ENCODE results near the gene STK32B. TPM values are rescaled to one million over a fixed set of nuclear protein-coding genes. Genes with fewer than 3 reads are reported as not detected.

STK32B gene
- total and polyA plus RNA-seq, 12 donors, result 0.16 to 6.8 (median 0.52) TPM

GRCh38 chr4:5467111-5467510 lies 415.8 kb downstream of the STK32B start:
- WGBS, 4 donors, result 48 to 52% (median 49%) methylated on average over 10 to 13 of the region's 13 CpGs
- Histone ChIP-seq H3K4me1 (replicated peaks in 1 of 2) (no peaks in the 10 kb centered on the region), H3K27me3 (no peaks in the 10 kb centered on the region), H3K9me3 (replicated peaks in 1 of 3) (no peaks in the 10 kb centered on the region), H3K27ac (no peak overlapping the region), H3K36me3 (replicated peaks in 1 of 2) (no peaks in the 10 kb centered on the region), H3K4me3 (no peak overlapping the region)
- DNase-seq, result peak in 3 of 7 donors; percentile 17 to 29 (median 21)
- intact Hi-C loops (cut with DNase I), result no loop called here
- no peak for TF ChIP-seq POLR2A (IDR thresholded peaks at IDR 0.05)
- no peak for TF ChIP-seq CTCF (IDR thresholded peaks at IDR 0.05)

- peak in 1 of 7 donors; percentile 7 for DNase-seq
- H3K27me3 ChIP-seq, result no peaks in the 10 kb centered on the region
- TF ChIP-seq POLR2A (IDR thresholded peaks at IDR 0.05), result no peak
- no peak for TF ChIP-seq CTCF (IDR thresholded peaks at IDR 0.05)
- H3K4me1 ChIP-seq (replicated peaks in 1 of 2), result no peaks in the 10 kb centered on the region
- intact Hi-C loops (cut with DNase I), result no loop called here
- H3K9me3 ChIP-seq (replicated peaks in 1 of 3), result no peaks in the 10 kb centered on the region
- no peak overlapping the region for H3K27ac ChIP-seq
- 86 to 100% (median 88%) methylated on average over 8 of the region's 8 CpGs for WGBS, 4 donors
- H3K4me3 ChIP-seq, result no peak overlapping the region
- no peaks in the 10 kb centered on the region for H3K36me3 ChIP-seq (replicated peaks in 1 of 2)
These were observed 418.0 kb downstream of the STK32B start for GRCh38 chr4:5469151-5469775.

- WGBS, 4 donors, result 68 to 84% (median 74%) methylated on average over 5 of the region's 5 CpGs
- intact Hi-C loops (cut with DNase I), result no loop called here
- no peak overlapping the region for H3K27ac ChIP-seq
- no peak for DNase-seq
- no peaks in the 10 kb centered on the region for H3K9me3 ChIP-seq (replicated peaks in 1 of 3)
- TF ChIP-seq POLR2A (IDR thresholded peaks at IDR 0.05) (no peak), CTCF (IDR thresholded peaks at IDR 0.05) (no peak)
- no peaks in the 10 kb centered on the region for H3K27me3 ChIP-seq
- H3K4me1 ChIP-seq (replicated peaks in 1 of 2), result no peaks in the 10 kb centered on the region
- H3K36me3 ChIP-seq (replicated peaks in 1 of 2), result no peaks in the 10 kb centered on the region
- H3K4me3 ChIP-seq, result no peak overlapping the region
These were observed 418.6 kb downstream of the STK32B start for GRCh38 chr4:5469861-5470260.

GRCh38 chr4:5470318-5471198 lies 419.3 kb downstream of the STK32B start:
- intact Hi-C loops (cut with DNase I), result no loop called here
- WGBS, 4 donors, result 77 to 83% (median 81%) methylated on average over 9 to 13 of the region's 13 CpGs
- Histone ChIP-seq H3K36me3 (replicated peaks in 1 of 2) (no peaks in the 10 kb centered on the region), H3K27me3 (no peaks in the 10 kb centered on the region), H3K4me1 (replicated peaks in 1 of 2) (no peaks in the 10 kb centered on the region), H3K27ac (no peak overlapping the region), H3K9me3 (replicated peaks in 1 of 3) (no peaks in the 10 kb centered on the region), H3K4me3 (no peak overlapping the region)
- DNase-seq, result no peak
- no peak for TF ChIP-seq POLR2A (IDR thresholded peaks at IDR 0.05)
- TF ChIP-seq CTCF (IDR thresholded peaks at IDR 0.05), result no peak
